GM20000 (cell line): ENCODE data around the gene KAZN.

Experiments used
- DNase-seq: peaks from one replicate; pipeline ENCODE4 v3.0.0; 2012; ENCODE audit warnings: low spot score
- CTCF ChIP-seq: IDR thresholded peaks from 2 replicates; pipeline ENCODE4 v1.5.1; 2012; ENCODE audit warnings: mild to moderate bottlenecking, control low read depth; ENCODE audit errors: extremely low read depth, missing control alignments

The KAZN gene

GRCh38 chr1:14975119-14975518 is 376.6 kb downstream of the KAZN start:
- no peak for TF ChIP-seq CTCF
- no peak for DNase-seq

- no peak for TF ChIP-seq CTCF
- no peak for DNase-seq
Measured at GRCh38 chr1:14976256-14976655, 377.8 kb downstream of the KAZN start.

- DNase-seq = no peak
- no peak for TF ChIP-seq CTCF
Measured at GRCh38 chr1:14977338-14977931, 378.9 kb downstream of the KAZN start.

- DNase-seq = no peak
- no peak for TF ChIP-seq CTCF
Measured at GRCh38 chr1:14980621-14981218, 382.2 kb downstream of the KAZN start.

GRCh38 chr1:14982029-14982428 is 383.5 kb downstream of the KAZN start:
- DNase-seq = no peak
- TF ChIP-seq CTCF = no peak

- TF ChIP-seq CTCF = no peak
- DNase-seq = no peak
Measured at GRCh38 chr1:14983277-14983676, 384.8 kb downstream of the KAZN start.

GRCh38 chr1:14986168-14986567 is 387.7 kb downstream of the KAZN start:
- TF ChIP-seq CTCF = no peak
- no peak for DNase-seq
